HepG2 (cell line): ENCODE measurements around the gene SLC22A31. TPM values are rescaled to one million over a fixed set of nuclear protein-coding genes. Genes with fewer than 3 reads are reported as not detected.

Experiments
- ARID2 ChIP-seq: sonication (generic); formaldehyde crosslinking; IDR thresholded peaks from 2 replicates; pipeline ENCODE4 v1.8.1; 2022; ENCODE audit warnings: mild to moderate bottlenecking, missing genetic modification reagents, borderline replicate concordance
- ETV5 ChIP-seq: IDR thresholded peaks from 2 replicates; pipeline ENCODE4 v1.6.1; 2018; ENCODE audit warnings: missing biosample characterization, missing genetic modification reagents, inconsistent platforms, borderline replicate concordance
- HOXA3 ChIP-seq: sonication (generic); formaldehyde crosslinking; IDR thresholded peaks from 2 replicates; pipeline ENCODE4 v1.5.0; 2020; ENCODE audit warnings: missing genetic modification reagents
- ISL2 ChIP-seq: sonication (generic); formaldehyde crosslinking; IDR thresholded peaks from 2 replicates; pipeline ENCODE4 v1.5.0; 2020; ENCODE audit warnings: missing genetic modification reagents
- MIER3 ChIP-seq: IDR thresholded peaks from 2 replicates; pipeline ENCODE4 v1.6.1; 2016; ENCODE audit warnings: missing compliant biosample characterization, borderline replicate concordance
- NBN ChIP-seq: fragments of 450-650 bp; conservative IDR thresholded peaks from 2 replicates; pipeline ENCODE4 v1.6.1; 2017
- NCOA5 ChIP-seq: sonication (generic); formaldehyde crosslinking; IDR thresholded peaks from 2 replicates; pipeline ENCODE4 v1.4.0; 2020; ENCODE audit warnings: missing genetic modification reagents
- NFE2L1 ChIP-seq: sonication (generic); formaldehyde crosslinking; IDR thresholded peaks from 2 replicates; pipeline ENCODE4 v1.4.0; 2020; ENCODE audit warnings: missing genetic modification reagents, mild to moderate bottlenecking, borderline replicate concordance
- SIN3A ChIP-seq: IDR thresholded peaks from 2 replicates; pipeline ENCODE4 v1.6.1; 2011; ENCODE audit warnings: low read depth, mild to moderate bottlenecking, control low read depth, low read length, borderline replicate concordance
- SUZ12 ChIP-seq: fragments of 150-350 bp; IDR thresholded peaks from 2 replicates; pipeline ENCODE4 v1.6.1; 2014; ENCODE audit warnings: low read depth, low read length
- TOPORS ChIP-seq: sonication (generic); formaldehyde crosslinking; IDR thresholded peaks from 2 replicates; pipeline ENCODE4 v1.8.0; 2023; ENCODE audit warnings: mild to moderate bottlenecking, missing genetic modification reagents
- ZFX ChIP-seq: sonication (generic); formaldehyde crosslinking; IDR thresholded peaks from 2 replicates; pipeline ENCODE4 v1.4.0; 2020; ENCODE audit warnings: mild to moderate bottlenecking, low read depth, missing genetic modification reagents, moderate library complexity
- ZNF724P ChIP-seq: sonication (generic); formaldehyde crosslinking; IDR thresholded peaks from 2 replicates; pipeline ENCODE4 v1.8.0; 2022; ENCODE audit warnings: missing genetic modification reagents, borderline replicate concordance
- ZNF749 ChIP-seq: sonication (generic); formaldehyde crosslinking; IDR thresholded peaks from 2 replicates; pipeline ENCODE4 v1.8.0; 2022; ENCODE audit warnings: mild to moderate bottlenecking, missing genetic modification reagents, moderate library complexity, borderline replicate concordance
- ZNF776 ChIP-seq: sonication (generic); formaldehyde crosslinking; IDR thresholded peaks from 2 replicates; pipeline ENCODE4 v1.4.0; 2020; ENCODE audit warnings: mild to moderate bottlenecking, missing genetic modification reagents
- polyA plus RNA-seq, 8 experiments: library from polyadenylated mRNA; depleted of rRNA in 3 of 8; stranded (reverse) in 7 of 8; unstranded in 1 of 8; fragments of >200 nt; fragmentation: Illumina TruSeq in 4 of 8; extraction: Trizol in 4 of 8; gene quantifications; 2 replicates each; pipeline versions ENCODE4 v1.2.1 to v1.2.3, GENCODE V29; 2011 to 2016; ENCODE audit warnings: low read depth in 4 of 8, missing spikeins in 1 of 8, mixed read lengths in 1 of 8; ENCODE audit not compliant: insufficient read depth in 1 of 8
- total RNA-seq, 5 experiments: library from RNA; depleted of rRNA; stranded (reverse); fragments of >200 nt; fragmentation: Illumina TruSeq; extraction: Trizol; gene quantifications; 2 replicates each; pipeline ENCODE4 v1.2.3, GENCODE V29; 2016; ENCODE audit warnings: low read depth in 1 of 5
- TF ChIP-seq, protein P1 (sequence below): sonication (generic); formaldehyde crosslinking; IDR thresholded peaks from 2 replicates; pipeline ENCODE4 v1.4.0; 2020; ENCODE audit warnings: missing genetic modification reagents
- TF ChIP-seq, protein P2 (sequence below): sonication (generic); formaldehyde crosslinking; conservative IDR thresholded peaks from 2 replicates; pipeline ENCODE4 v1.8.0; 2022; ENCODE audit warnings: mild to moderate bottlenecking, moderate library complexity, missing genetic modification reagents
- TF ChIP-seq, protein P3 (sequence below): sonication (generic); formaldehyde crosslinking; IDR thresholded peaks from 2 replicates; pipeline ENCODE4 v1.5.0; 2020; ENCODE audit warnings: mild to moderate bottlenecking, missing genetic modification reagents
- TF ChIP-seq, protein P4 (sequence below): sonication (generic); formaldehyde crosslinking; IDR thresholded peaks from 2 replicates; pipeline ENCODE4 v1.4.0; 2020; ENCODE audit warnings: missing genetic modification reagents, borderline replicate concordance
- TF ChIP-seq, protein P5 (sequence below): sonication (generic); formaldehyde crosslinking; IDR thresholded peaks from 2 replicates; pipeline ENCODE4 v1.5.0; 2020; ENCODE audit warnings: mild to moderate bottlenecking, missing genetic modification reagents, moderate library complexity

The SLC22A31 gene
- total and polyA plus RNA-seq, 2 of the 13 experiments (the other 11 are each of a cell fraction or from before 2014, with no cell fraction given): 67.3 to 83.3 TPM

DNA sequence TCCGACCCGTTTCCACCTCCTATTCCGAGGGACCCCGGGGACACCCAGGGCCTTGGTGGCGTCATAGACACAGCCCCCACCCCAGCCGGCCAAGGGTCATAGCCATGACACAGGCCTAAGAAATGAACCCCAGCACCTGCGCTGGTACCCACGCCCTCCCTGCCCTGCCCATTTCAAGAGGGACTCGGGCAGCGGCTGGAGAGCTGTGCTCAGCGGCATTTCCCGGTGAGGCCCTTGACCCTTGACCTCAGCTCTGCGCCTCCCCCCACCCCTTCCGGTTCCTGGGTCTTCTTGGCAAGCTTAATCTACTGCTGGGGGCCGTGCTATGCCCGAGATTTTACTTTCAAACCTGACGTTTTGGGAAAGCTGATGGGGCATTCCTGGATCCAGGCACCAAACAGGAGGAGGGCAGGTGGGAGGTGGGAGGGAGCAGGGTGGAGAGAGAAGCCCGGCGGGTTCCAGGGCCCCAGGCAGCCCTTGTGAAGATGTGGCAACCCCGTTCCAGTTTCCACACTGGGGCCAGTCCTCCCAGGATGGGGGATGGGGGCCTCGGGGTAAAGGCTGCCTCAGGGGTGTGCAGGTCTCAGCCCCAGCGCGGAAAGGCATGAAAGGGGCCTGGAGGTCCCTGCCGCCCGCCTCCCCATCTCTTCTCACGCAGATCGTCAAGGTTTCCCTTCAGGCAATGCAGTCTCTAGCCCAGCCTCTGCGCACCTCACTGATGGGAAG, at the start of gene SLC22A31 (continued):
- TF ChIP-seq NBN: no peak
- no peak; the same call in 1 of the 2 replicates for TF ChIP-seq ZNF749
- TF ChIP-seq NFE2L1 (CRISPR knock-in tag): no peak
- no peak for TF ChIP-seq NCOA5 (CRISPR knock-in tag)
- TF ChIP-seq ISL2 (CRISPR knock-in tag): no peak
- TF ChIP-seq MIER3 (CRISPR knock-in tag): peak; percentile 53; the same call in 1 of the 2 replicates
- TF ChIP-seq, protein P1, sequence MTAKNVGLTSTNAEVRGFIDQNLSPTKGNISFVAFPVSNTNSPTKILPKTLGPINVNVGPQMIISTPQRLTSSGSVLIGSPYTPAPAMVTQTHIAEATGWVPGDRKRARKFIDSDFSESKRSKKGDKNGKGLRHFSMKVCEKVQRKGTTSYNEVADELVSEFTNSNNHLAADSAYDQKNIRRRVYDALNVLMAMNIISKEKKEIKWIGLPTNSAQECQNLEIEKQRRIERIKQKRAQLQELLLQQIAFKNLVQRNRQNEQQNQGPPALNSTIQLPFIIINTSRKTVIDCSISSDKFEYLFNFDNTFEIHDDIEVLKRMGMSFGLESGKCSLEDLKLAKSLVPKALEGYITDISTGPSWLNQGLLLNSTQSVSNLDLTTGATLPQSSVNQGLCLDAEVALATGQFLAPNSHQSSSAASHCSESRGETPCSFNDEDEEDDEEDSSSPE: no peak
- TF ChIP-seq, protein P2, sequence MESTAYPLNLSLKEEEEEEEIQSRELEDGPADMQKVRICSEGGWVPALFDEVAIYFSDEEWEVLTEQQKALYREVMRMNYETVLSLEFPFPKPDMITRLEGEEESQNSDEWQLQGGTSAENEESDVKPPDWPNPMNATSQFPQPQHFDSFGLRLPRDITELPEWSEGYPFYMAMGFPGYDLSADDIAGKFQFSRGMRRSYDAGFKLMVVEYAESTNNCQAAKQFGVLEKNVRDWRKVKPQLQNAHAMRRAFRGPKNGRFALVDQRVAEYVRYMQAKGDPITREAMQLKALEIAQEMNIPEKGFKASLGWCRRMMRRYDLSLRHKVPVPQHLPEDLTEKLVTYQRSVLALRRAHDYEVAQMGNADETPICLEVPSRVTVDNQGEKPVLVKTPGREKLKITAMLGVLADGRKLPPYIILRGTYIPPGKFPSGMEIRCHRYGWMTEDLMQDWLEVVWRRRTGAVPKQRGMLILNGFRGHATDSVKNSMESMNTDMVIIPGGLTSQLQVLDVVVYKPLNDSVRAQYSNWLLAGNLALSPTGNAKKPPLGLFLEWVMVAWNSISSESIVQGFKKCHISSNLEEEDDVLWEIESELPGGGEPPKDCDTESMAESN (CRISPR knock-in tag): peak; percentile 29
- TF ChIP-seq, protein P3, sequence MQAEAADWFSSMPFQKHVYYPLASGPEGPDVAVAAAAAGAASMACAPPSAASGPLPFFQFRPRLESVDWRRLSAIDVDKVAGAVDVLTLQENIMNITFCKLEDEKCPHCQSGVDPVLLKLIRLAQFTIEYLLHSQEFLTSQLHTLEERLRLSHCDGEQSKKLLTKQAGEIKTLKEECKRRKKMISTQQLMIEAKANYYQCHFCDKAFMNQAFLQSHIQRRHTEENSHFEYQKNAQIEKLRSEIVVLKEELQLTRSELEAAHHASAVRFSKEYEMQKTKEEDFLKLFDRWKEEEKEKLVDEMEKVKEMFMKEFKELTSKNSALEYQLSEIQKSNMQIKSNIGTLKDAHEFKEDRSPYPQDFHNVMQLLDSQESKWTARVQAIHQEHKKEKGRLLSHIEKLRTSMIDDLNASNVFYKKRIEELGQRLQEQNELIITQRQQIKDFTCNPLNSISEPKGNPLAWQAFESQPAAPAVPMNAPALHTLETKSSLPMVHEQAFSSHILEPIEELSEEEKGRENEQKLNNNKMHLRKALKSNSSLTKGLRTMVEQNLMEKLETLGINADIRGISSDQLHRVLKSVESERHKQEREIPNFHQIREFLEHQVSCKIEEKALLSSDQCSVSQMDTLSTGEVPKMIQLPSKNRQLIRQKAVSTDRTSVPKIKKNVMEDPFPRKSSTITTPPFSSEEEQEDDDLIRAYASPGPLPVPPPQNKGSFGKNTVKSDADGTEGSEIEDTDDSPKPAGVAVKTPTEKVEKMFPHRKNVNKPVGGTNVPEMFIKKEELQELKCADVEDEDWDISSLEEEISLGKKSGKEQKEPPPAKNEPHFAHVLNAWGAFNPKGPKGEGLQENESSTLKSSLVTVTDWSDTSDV (CRISPR knock-in tag): 0 out of 2 replicates have a peak, but pooled peaks have one; percentile 64
- peak; percentile 46; the same call in 1 of the 2 replicates for TF ChIP-seq HOXA3 (CRISPR knock-in tag)
- TF ChIP-seq, protein P4, sequence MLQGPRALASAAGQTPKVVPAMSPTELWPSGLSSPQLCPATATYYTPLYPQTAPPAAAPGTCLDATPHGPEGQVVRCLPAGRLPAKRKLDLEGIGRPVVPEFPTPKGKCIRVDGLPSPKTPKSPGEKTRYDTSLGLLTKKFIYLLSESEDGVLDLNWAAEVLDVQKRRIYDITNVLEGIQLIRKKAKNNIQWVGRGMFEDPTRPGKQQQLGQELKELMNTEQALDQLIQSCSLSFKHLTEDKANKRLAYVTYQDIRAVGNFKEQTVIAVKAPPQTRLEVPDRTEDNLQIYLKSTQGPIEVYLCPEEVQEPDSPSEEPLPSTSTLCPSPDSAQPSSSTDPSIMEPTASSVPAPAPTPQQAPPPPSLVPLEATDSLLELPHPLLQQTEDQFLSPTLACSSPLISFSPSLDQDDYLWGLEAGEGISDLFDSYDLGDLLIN (CRISPR knock-in tag): 0 out of 2 replicates have a peak, but pooled peaks have one; percentile 23
- TF ChIP-seq, protein P5, sequence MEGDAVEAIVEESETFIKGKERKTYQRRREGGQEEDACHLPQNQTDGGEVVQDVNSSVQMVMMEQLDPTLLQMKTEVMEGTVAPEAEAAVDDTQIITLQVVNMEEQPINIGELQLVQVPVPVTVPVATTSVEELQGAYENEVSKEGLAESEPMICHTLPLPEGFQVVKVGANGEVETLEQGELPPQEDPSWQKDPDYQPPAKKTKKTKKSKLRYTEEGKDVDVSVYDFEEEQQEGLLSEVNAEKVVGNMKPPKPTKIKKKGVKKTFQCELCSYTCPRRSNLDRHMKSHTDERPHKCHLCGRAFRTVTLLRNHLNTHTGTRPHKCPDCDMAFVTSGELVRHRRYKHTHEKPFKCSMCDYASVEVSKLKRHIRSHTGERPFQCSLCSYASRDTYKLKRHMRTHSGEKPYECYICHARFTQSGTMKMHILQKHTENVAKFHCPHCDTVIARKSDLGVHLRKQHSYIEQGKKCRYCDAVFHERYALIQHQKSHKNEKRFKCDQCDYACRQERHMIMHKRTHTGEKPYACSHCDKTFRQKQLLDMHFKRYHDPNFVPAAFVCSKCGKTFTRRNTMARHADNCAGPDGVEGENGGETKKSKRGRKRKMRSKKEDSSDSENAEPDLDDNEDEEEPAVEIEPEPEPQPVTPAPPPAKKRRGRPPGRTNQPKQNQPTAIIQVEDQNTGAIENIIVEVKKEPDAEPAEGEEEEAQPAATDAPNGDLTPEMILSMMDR (CRISPR knock-in tag): 0 out of 2 replicates have a peak, but pooled peaks have one; percentile 2
- peak; percentile 91 for TF ChIP-seq ETV5 (CRISPR knock-in tag)
- TF ChIP-seq TOPORS: 0 out of 2 replicates have a peak, but pooled peaks have one; percentile 49
- TF ChIP-seq SIN3A: 0 out of 2 replicates have a peak, but pooled peaks have one; percentile 56
- peak; percentile 73; the same call in 1 of the 2 replicates for TF ChIP-seq ZFX (CRISPR knock-in tag)
- TF ChIP-seq ARID2 (CRISPR knock-in tag): no peak
- no peak for TF ChIP-seq SUZ12
- peak; percentile 7; the same call in 1 of the 2 replicates for TF ChIP-seq ZNF724P (CRISPR knock-in tag)
- TF ChIP-seq ZNF776 (CRISPR knock-in tag): peak; percentile 15; the same call in 1 of the 2 replicates
